ENCODE measurements around the gene MUC5AC.

DNA sequence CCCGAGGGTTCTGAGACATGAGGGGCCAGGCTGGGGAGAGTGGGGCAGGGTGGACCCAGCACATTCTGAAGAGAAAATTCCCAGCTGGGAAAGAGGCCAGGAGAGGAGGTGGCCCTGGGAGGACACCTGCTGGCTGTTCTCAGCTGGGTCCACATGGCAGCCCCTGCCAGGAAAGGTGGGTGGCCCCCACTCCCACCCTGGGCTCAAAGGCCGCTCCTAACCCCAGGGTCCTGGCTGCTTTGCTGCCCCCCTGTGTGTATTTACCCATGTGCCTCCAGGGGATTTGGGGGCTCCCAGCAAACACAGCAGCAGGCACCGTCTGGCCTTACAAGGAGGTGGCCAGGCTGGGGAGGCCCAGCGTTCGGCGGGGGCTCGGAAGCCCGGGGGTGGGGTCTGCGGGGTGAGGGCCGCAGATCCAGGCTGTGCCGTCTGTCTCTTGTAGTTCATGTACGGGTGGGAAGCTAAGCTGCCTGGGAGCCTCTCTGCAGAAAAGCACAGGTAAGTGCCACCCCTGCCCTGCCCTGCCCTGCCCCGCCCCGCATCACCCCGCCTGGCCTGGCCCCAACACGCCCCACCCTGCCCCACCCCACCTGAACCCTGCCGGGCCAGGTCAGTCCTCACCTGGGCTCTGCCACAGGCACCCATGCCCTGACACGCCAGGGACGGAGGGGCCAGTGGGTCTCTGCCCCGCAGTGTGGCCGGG lies 75.7 kb downstream of the MUC5AC start:
- TF ChIP-seq, protein P1, sequence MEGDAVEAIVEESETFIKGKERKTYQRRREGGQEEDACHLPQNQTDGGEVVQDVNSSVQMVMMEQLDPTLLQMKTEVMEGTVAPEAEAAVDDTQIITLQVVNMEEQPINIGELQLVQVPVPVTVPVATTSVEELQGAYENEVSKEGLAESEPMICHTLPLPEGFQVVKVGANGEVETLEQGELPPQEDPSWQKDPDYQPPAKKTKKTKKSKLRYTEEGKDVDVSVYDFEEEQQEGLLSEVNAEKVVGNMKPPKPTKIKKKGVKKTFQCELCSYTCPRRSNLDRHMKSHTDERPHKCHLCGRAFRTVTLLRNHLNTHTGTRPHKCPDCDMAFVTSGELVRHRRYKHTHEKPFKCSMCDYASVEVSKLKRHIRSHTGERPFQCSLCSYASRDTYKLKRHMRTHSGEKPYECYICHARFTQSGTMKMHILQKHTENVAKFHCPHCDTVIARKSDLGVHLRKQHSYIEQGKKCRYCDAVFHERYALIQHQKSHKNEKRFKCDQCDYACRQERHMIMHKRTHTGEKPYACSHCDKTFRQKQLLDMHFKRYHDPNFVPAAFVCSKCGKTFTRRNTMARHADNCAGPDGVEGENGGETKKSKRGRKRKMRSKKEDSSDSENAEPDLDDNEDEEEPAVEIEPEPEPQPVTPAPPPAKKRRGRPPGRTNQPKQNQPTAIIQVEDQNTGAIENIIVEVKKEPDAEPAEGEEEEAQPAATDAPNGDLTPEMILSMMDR (IDR thresholded peaks at IDR 0.05) = no peak
- TF ChIP-seq, protein P2, sequence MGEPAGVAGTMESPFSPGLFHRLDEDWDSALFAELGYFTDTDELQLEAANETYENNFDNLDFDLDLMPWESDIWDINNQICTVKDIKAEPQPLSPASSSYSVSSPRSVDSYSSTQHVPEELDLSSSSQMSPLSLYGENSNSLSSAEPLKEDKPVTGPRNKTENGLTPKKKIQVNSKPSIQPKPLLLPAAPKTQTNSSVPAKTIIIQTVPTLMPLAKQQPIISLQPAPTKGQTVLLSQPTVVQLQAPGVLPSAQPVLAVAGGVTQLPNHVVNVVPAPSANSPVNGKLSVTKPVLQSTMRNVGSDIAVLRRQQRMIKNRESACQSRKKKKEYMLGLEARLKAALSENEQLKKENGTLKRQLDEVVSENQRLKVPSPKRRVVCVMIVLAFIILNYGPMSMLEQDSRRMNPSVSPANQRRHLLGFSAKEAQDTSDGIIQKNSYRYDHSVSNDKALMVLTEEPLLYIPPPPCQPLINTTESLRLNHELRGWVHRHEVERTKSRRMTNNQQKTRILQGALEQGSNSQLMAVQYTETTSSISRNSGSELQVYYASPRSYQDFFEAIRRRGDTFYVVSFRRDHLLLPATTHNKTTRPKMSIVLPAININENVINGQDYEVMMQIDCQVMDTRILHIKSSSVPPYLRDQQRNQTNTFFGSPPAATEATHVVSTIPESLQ (CRISPR knock-in tag; IDR thresholded peaks at IDR 0.05) = no peak
- TF ChIP-seq ATF1 (CRISPR knock-in tag; IDR thresholded peaks at IDR 0.05) = no peak
- no peak for TF ChIP-seq RELA (CRISPR knock-in tag; IDR thresholded peaks at IDR 0.05; ENCODE audit: borderline replicate concordance)
- TF ChIP-seq, protein P3, sequence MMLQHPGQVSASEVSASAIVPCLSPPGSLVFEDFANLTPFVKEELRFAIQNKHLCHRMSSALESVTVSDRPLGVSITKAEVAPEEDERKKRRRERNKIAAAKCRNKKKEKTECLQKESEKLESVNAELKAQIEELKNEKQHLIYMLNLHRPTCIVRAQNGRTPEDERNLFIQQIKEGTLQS (CRISPR knock-in tag; conservative IDR thresholded peaks at IDR 0.05) = no peak
- TF ChIP-seq ZNF416 (CRISPR knock-in tag; IDR thresholded peaks at IDR 0.05) = no peak
- TF ChIP-seq, protein P4, sequence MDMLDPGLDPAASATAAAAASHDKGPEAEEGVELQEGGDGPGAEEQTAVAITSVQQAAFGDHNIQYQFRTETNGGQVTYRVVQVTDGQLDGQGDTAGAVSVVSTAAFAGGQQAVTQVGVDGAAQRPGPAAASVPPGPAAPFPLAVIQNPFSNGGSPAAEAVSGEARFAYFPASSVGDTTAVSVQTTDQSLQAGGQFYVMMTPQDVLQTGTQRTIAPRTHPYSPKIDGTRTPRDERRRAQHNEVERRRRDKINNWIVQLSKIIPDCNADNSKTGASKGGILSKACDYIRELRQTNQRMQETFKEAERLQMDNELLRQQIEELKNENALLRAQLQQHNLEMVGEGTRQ (CRISPR knock-in tag; IDR thresholded peaks at IDR 0.05) = no peak
- TF ChIP-seq, protein P5, sequence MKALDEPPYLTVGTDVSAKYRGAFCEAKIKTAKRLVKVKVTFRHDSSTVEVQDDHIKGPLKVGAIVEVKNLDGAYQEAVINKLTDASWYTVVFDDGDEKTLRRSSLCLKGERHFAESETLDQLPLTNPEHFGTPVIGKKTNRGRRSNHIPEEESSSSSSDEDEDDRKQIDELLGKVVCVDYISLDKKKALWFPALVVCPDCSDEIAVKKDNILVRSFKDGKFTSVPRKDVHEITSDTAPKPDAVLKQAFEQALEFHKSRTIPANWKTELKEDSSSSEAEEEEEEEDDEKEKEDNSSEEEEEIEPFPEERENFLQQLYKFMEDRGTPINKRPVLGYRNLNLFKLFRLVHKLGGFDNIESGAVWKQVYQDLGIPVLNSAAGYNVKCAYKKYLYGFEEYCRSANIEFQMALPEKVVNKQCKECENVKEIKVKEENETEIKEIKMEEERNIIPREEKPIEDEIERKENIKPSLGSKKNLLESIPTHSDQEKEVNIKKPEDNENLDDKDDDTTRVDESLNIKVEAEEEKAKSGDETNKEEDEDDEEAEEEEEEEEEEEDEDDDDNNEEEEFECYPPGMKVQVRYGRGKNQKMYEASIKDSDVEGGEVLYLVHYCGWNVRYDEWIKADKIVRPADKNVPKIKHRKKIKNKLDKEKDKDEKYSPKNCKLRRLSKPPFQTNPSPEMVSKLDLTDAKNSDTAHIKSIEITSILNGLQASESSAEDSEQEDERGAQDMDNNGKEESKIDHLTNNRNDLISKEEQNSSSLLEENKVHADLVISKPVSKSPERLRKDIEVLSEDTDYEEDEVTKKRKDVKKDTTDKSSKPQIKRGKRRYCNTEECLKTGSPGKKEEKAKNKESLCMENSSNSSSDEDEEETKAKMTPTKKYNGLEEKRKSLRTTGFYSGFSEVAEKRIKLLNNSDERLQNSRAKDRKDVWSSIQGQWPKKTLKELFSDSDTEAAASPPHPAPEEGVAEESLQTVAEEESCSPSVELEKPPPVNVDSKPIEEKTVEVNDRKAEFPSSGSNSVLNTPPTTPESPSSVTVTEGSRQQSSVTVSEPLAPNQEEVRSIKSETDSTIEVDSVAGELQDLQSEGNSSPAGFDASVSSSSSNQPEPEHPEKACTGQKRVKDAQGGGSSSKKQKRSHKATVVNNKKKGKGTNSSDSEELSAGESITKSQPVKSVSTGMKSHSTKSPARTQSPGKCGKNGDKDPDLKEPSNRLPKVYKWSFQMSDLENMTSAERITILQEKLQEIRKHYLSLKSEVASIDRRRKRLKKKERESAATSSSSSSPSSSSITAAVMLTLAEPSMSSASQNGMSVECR (CRISPR knock-in tag; IDR thresholded peaks at IDR 0.05; ENCODE audit: borderline replicate concordance) = no peak
- TF ChIP-seq, protein P6, sequence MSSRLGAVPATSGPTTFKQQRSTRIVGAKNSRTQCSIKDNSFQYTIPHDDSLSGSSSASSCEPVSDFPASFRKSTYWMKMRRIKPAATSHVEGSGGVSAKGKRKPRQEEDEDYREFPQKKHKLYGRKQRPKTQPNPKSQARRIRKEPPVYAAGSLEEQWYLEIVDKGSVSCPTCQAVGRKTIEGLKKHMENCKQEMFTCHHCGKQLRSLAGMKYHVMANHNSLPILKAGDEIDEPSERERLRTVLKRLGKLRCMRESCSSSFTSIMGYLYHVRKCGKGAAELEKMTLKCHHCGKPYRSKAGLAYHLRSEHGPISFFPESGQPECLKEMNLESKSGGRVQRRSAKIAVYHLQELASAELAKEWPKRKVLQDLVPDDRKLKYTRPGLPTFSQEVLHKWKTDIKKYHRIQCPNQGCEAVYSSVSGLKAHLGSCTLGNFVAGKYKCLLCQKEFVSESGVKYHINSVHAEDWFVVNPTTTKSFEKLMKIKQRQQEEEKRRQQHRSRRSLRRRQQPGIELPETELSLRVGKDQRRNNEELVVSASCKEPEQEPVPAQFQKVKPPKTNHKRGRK (CRISPR knock-in tag; IDR thresholded peaks at IDR 0.05; ENCODE audit: borderline replicate concordance) = no peak
- TF ChIP-seq TCF7 (CRISPR knock-in tag; IDR thresholded peaks at IDR 0.05; ENCODE audit: low read depth) = no peak
- TF ChIP-seq CREB1 (CRISPR knock-in tag; IDR thresholded peaks at IDR 0.05) = no peak
- TF ChIP-seq, protein P7, sequence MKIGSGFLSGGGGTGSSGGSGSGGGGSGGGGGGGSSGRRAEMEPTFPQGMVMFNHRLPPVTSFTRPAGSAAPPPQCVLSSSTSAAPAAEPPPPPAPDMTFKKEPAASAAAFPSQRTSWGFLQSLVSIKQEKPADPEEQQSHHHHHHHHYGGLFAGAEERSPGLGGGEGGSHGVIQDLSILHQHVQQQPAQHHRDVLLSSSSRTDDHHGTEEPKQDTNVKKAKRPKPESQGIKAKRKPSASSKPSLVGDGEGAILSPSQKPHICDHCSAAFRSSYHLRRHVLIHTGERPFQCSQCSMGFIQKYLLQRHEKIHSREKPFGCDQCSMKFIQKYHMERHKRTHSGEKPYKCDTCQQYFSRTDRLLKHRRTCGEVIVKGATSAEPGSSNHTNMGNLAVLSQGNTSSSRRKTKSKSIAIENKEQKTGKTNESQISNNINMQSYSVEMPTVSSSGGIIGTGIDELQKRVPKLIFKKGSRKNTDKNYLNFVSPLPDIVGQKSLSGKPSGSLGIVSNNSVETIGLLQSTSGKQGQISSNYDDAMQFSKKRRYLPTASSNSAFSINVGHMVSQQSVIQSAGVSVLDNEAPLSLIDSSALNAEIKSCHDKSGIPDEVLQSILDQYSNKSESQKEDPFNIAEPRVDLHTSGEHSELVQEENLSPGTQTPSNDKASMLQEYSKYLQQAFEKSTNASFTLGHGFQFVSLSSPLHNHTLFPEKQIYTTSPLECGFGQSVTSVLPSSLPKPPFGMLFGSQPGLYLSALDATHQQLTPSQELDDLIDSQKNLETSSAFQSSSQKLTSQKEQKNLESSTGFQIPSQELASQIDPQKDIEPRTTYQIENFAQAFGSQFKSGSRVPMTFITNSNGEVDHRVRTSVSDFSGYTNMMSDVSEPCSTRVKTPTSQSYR (CRISPR knock-in tag; IDR thresholded peaks at IDR 0.05) = no peak
- TF ChIP-seq, protein P8, sequence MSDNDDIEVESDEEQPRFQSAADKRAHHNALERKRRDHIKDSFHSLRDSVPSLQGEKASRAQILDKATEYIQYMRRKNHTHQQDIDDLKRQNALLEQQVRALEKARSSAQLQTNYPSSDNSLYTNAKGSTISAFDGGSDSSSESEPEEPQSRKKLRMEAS (CRISPR knock-in tag; IDR thresholded peaks at IDR 0.05) = no peak
